H1 (cell line): Measurements from ENCODE around the gene HCAR2. TPM values are rescaled to one million over a fixed set of nuclear protein-coding genes. Genes with fewer than 3 reads are reported as not detected.

Source experiments
- CTCF ChIA-PET: fragments of 300-600 bp; sonication (Branson Sonifier 250); formaldehyde crosslinking; loops from one replicate; lab custom pipeline; 2021; ENCODE audit not compliant: partially characterized antibody; lab: Charles Lee
- POLR2A ChIA-PET: fragments of 300-600 bp; sonication (Branson Sonifier 250); formaldehyde crosslinking; loops from one replicate; lab custom pipeline; 2021; ENCODE audit warnings: inconsistent platforms; ENCODE audit not compliant: partially characterized antibody; lab: Charles Lee
- DNase-seq, 2 experiments: peaks; one replicate each; pipeline versions ENCODE4 v3.0.0 to v3.0.0-alpha.2; 2010 to 2022; ENCODE audit warnings: low spot score in 2 of 2, low read depth in 1 of 2, mixed read lengths in 1 of 2
- FAIRE-seq: peaks from 2 replicates; lab custom pipeline; 2011; peaks lifted over from hg19 to GRCh38; lab: Jason Lieb, UNC
- H2AFZ ChIP-seq: 2 replicates; pipeline ENCODE4 v1.8.1; 2012; ENCODE audit warnings: low read length, inconsistent platforms
- H2AK5ac ChIP-seq: 2 replicates; pipeline ENCODE4 v1.6.1; 2013; ENCODE audit warnings: low read depth, low read length
- H2BK120ac ChIP-seq: replicated peaks from 2 replicates; pipeline ENCODE3; 2013; ENCODE audit warnings: low read depth, low read length, inconsistent platforms
- H2BK12ac ChIP-seq: 2 replicates; pipeline ENCODE4 v1.6.1; 2013; ENCODE audit warnings: low read depth, low read length
- H2BK15ac ChIP-seq: 2 replicates; pipeline ENCODE4 v1.6.1; 2013; ENCODE audit warnings: low read length
- H2BK20ac ChIP-seq: 2 replicates; pipeline ENCODE4 v1.6.1; 2013; ENCODE audit warnings: low read length
- H2BK5ac ChIP-seq: 2 replicates; pipeline ENCODE4 v1.6.1; 2013; ENCODE audit warnings: low read depth, low read length
- H3K14ac ChIP-seq: 2 replicates; pipeline ENCODE4 v1.6.1; 2013; ENCODE audit warnings: inconsistent platforms; ENCODE audit not compliant: insufficient read length
- H3K18ac ChIP-seq: 2 replicates; pipeline ENCODE4 v1.6.1; 2013; ENCODE audit warnings: low read length; ENCODE audit errors: extremely low read depth
- H3K23ac ChIP-seq: 2 replicates; pipeline ENCODE4 v1.6.1; 2013; ENCODE audit warnings: inconsistent platforms; ENCODE audit not compliant: insufficient read length
- H3K23me2 ChIP-seq: 2 replicates; pipeline ENCODE4 v1.6.1; 2013; ENCODE audit warnings: low read depth, low read length
- H3K27ac ChIP-seq: 2 replicates; pipeline ENCODE4 v1.6.1; 2011; ENCODE audit warnings: low read depth, low read length, inconsistent platforms
- H3K27me3 ChIP-seq, 4 experiments: replicated peaks in 1 of 4; 1 replicate in 1 of 4; 2 replicates in 3 of 4; pipeline versions ENCODE4 v1.6.1 to v1.8.1; 2011 to 2013; ENCODE audit warnings: low read length in 3 of 4, mild to moderate bottlenecking in 3 of 4, inconsistent platforms in 2 of 4, mixed read lengths in 2 of 4, moderate library complexity in 1 of 4; ENCODE audit not compliant: control insufficient read depth in 3 of 4, insufficient read depth in 3 of 4; ENCODE audit errors: extremely low read depth in 1 of 4
- H3K36me3 ChIP-seq, 4 experiments: 2 replicates each; pipeline versions ENCODE4 v1.6.1 to v1.8.1; 2011 to 2013; ENCODE audit warnings: mild to moderate bottlenecking in 4 of 4, low read length in 3 of 4, moderate library complexity in 2 of 4, control low read depth in 1 of 4, inconsistent platforms in 1 of 4; ENCODE audit not compliant: insufficient read depth in 4 of 4, control insufficient read depth in 2 of 4
- H3K4ac ChIP-seq: replicated peaks from 2 replicates; pipeline ENCODE3; 2013; ENCODE audit warnings: low read length, low read depth, mixed read lengths, inconsistent platforms; ENCODE audit not compliant: insufficient read length
- H3K4me1 ChIP-seq, 4 experiments: replicated peaks in 1 of 4; 1 replicate in 1 of 4; 2 replicates in 3 of 4; pipeline versions ENCODE4 v1.6.1 to v1.8.1; 2011 to 2013; ENCODE audit warnings: low read length in 3 of 4, inconsistent platforms in 2 of 4, mixed read lengths in 1 of 4; ENCODE audit not compliant: insufficient read depth in 4 of 4, control insufficient read depth in 3 of 4
- H3K4me2 ChIP-seq, 2 experiments: 2 replicates each; pipeline versions ENCODE4 v1.6.1 to v1.8.1; 2011 to 2013; ENCODE audit warnings: low read depth in 2 of 2, low read length in 2 of 2, control low read depth in 1 of 2, inconsistent platforms in 1 of 2, mild to moderate bottlenecking in 1 of 2; ENCODE audit not compliant: insufficient read depth in 1 of 2
- H3K4me3 ChIP-seq, 4 experiments: fragments of 200-600, 300-600 bp in 1 of 4; sonication (generic), shearing (Covaris generic), sonication (Bioruptor Twin) in 1 of 4; 2 replicates each; pipeline versions ENCODE4 v1.5.1 to v1.8.1; 2011 to 2016; ENCODE audit warnings: low read length in 4 of 4, low read depth in 3 of 4, control low read depth in 2 of 4, inconsistent platforms in 2 of 4, mild to moderate bottlenecking in 2 of 4, mixed read lengths in 1 of 4, moderate library complexity in 1 of 4; ENCODE audit not compliant: insufficient read depth in 2 of 4; ENCODE audit errors: extremely low read depth in 1 of 4
- H3K56ac ChIP-seq: replicated peaks from 2 replicates; pipeline ENCODE3; 2013; ENCODE audit warnings: low read depth, mild to moderate bottlenecking, mixed read lengths, low read length, inconsistent platforms; ENCODE audit not compliant: insufficient read length
- H3K79me1 ChIP-seq: 2 replicates; pipeline ENCODE4 v1.6.1; 2013; ENCODE audit warnings: low read depth, low read length, control low read depth
- H3K79me2 ChIP-seq, 2 experiments: 2 replicates each; pipeline versions ENCODE4 v1.6.1 to v1.8.1; 2012 to 2013; ENCODE audit warnings: low read length in 2 of 2, mild to moderate bottlenecking in 2 of 2, inconsistent platforms in 1 of 2; ENCODE audit not compliant: insufficient read depth in 2 of 2, control insufficient read depth in 1 of 2
- H3K9ac ChIP-seq, 4 experiments: replicated peaks in 1 of 4; 1 replicate in 1 of 4; 2 replicates in 3 of 4; pipeline versions ENCODE4 v1.6.1 to v1.8.1; 2011 to 2013; ENCODE audit warnings: low read depth in 3 of 4, low read length in 3 of 4, control low read depth in 2 of 4, mild to moderate bottlenecking in 2 of 4, moderate library complexity in 2 of 4, inconsistent platforms in 1 of 4; ENCODE audit errors: extremely low read depth in 1 of 4
- H3K9me3 ChIP-seq, 2 experiments: 2 replicates each; pipeline versions ENCODE4 v1.6.1 to v1.8.1; 2012 to 2013; ENCODE audit warnings: mild to moderate bottlenecking in 2 of 2, moderate library complexity in 2 of 2, control low read depth in 1 of 2, inconsistent platforms in 1 of 2, low read depth in 1 of 2, low read length in 1 of 2, mixed read lengths in 1 of 2; ENCODE audit not compliant: insufficient read depth in 2 of 2
- H4K20me1 ChIP-seq, 2 experiments: replicated peaks in 1 of 2; 2 replicates each; pipeline versions ENCODE3 to v1.8.1; 2011 to 2013; ENCODE audit warnings: inconsistent platforms in 2 of 2, low read length in 2 of 2, mild to moderate bottlenecking in 1 of 2; ENCODE audit not compliant: insufficient read depth in 2 of 2, control insufficient read depth in 1 of 2
- H4K5ac ChIP-seq: 2 replicates; pipeline ENCODE4 v1.6.1; 2013; ENCODE audit warnings: low read length, low read depth, mixed read lengths, inconsistent platforms; ENCODE audit not compliant: insufficient read length
- H4K8ac ChIP-seq: 2 replicates; pipeline ENCODE4 v1.8.0; 2013; ENCODE audit warnings: mild to moderate bottlenecking, moderate library complexity, low read length, inconsistent platforms; ENCODE audit not compliant: insufficient read depth; ENCODE audit errors: extremely low read depth
- H4K91ac ChIP-seq: replicated peaks from 2 replicates; pipeline ENCODE3; 2013; ENCODE audit warnings: low read length, mixed read lengths, inconsistent platforms; ENCODE audit not compliant: insufficient read length
- ATF2 ChIP-seq: IDR thresholded peaks from 2 replicates; pipeline ENCODE4 v1.6.1; 2012; ENCODE audit warnings: low read length, inconsistent platforms
- NRF1 ChIP-seq: IDR thresholded peaks from 2 replicates; pipeline ENCODE4 v1.6.1; 2011; ENCODE audit warnings: mild to moderate bottlenecking, low read depth, low read length, improper control_type of control experiment
- POLR2AphosphoS5 ChIP-seq: IDR thresholded peaks from 2 replicates; pipeline ENCODE4 v1.6.1; 2011; ENCODE audit warnings: low read depth, low read length
- YY1 ChIP-seq: IDR thresholded peaks from 2 replicates; pipeline ENCODE4 v1.6.1; 2011; ENCODE audit warnings: low read depth, mild to moderate bottlenecking, low read length
- WGBS, 2 experiments: shearing (Covaris generic) in 1 of 2; methylation state at CpG; one replicate each; pipeline versions ENCODE4 v1.1.6 to v1.1.7; 2013 to 2015; ENCODE audit warnings: low lambda C conversion rate in 2 of 2, mixed read lengths in 2 of 2, inconsistent platforms in 1 of 2, low coverage in 1 of 2, missing lambda C conversion rate in 1 of 2; ENCODE audit not compliant: insufficient replicate concordance in 2 of 2, insufficient coverage in 1 of 2, insufficient read length in 1 of 2; ENCODE audit errors: extremely low coverage in 1 of 2, missing lambda C conversion rate in 1 of 2; 5-methylcytosine and 5-hydroxymethylcytosine counted together
- polyA plus RNA-seq, 7 experiments: library from polyadenylated mRNA; depleted of rRNA in 3 of 7; stranded (reverse) in 5 of 7; unstranded in 2 of 7; fragments of >200 nt in 5 of 7; fragments of 200-250 nt in 2 of 7; gene quantifications; 1 replicate in 5 of 7; 2 replicates in 1 of 7; 4 replicates in 1 of 7; pipeline versions ENCODE4 v1.2.1 to v1.2.3, GENCODE V29; 2011 to 2013; ENCODE audit warnings: missing spikeins in 2 of 7, mixed read lengths in 2 of 7
- total RNA-seq: library from RNA; stranded (reverse); fragmentation: NEBNext Ultra II Directional; extraction: Animal tissue kit (Norgen Biotek cat#: 25700); gene quantifications from 2 replicates; pipeline ENCODE4 v1.2.1, GENCODE V29; 2021

Gene HCAR2
- total and polyA plus RNA-seq, 2 of the 8 experiments (the other 6 are each of a cell fraction or from before 2014, with no cell fraction given): not detected

GRCh38 chr12:122659579-122659978 lies 43.6 kb downstream of the HCAR2 start:
- Histone ChIP-seq H2AFZ (no peak overlapping the region), H3K18ac (no peak overlapping the region), H3K23ac (no peak overlapping the region), H2BK5ac (no peak overlapping the region), H3K4ac (no peak overlapping the region), H3K27ac (no peak overlapping the region), H3K4me1 (no peaks in the 10 kb centered on the region), H3K4me3 (no peak overlapping the region), H3K14ac (no peak overlapping the region), H3K23me2 (no peaks in the 10 kb centered on the region), H2BK12ac (no peak overlapping the region), H3K56ac (no peak overlapping the region), H3K4me2 (no peak overlapping the region), H2BK20ac (no peak overlapping the region), H2BK120ac (no peak overlapping the region), H2AK5ac (no peak overlapping the region), H2BK15ac (no peak overlapping the region), H4K5ac (no peak overlapping the region), H3K27me3 (no peaks in the 10 kb centered on the region), H3K79me2 (no peaks in the 10 kb centered on the region), H4K20me1 (no peaks in the 10 kb centered on the region), H4K8ac (no peak overlapping the region), H3K36me3 (no peaks in the 10 kb centered on the region), H4K91ac (no peak overlapping the region), H3K9me3 (no peaks in the 10 kb centered on the region), H3K9ac (no peak overlapping the region), H3K79me1 (no peaks in the 10 kb centered on the region)
- no peak for DNase-seq
- 94% methylated on average over 6 of the region's 6 CpGs; no CpG with 5 or more reads in 1 of the 2 experiments for WGBS, 2 experiments
- no peak for TF ChIP-seq NRF1
- no peak for TF ChIP-seq ATF2
- no peak for TF ChIP-seq YY1
- TF ChIP-seq POLR2AphosphoS5: no peak
- ChIA-PET CTCF (interaction anchor here (0.6 to 4.8 kb wide), 17 partner anchors 13 to 126 kb away, joined by 3 to 37 read pairs (median 3); no protein-coding TSS in a partner anchor), POLR2A (no interaction called here)
- FAIRE-seq: no peak
